Activated CD4-positive, alpha-beta T cell treated with anti-CD3 and anti-CD28 coated beads for 36 hours (primary cell): ENCODE measurements around the gene TMEM161B. TPM values are rescaled to one million over a fixed set of nuclear protein-coding genes. Genes with fewer than 3 reads are reported as not detected.
"Not testable (repeated sequence)": the region's sequence is repeated elsewhere in the genome, so short reads cannot be mapped to it uniquely, and the experiment has no call there.

Experiments
- ATAC-seq: fragments of 200-7000 bp; cut with Tn5 transposase; one replicate; pipeline ENCODE4 v1.10.0; 2021; ENCODE audit warnings: mild to moderate bottlenecking, moderate library complexity
- CTCF ChIA-PET: fragments of 350-600 bp; sonication (Branson Sonifier 250); formaldehyde crosslinking; loops from one replicate; lab custom pipeline; 2021; ENCODE audit warnings: antibody characterized with exemption; lab: Charles Lee
- POLR2A ChIA-PET: fragments of 350-600 bp; sonication (Branson Sonifier 250); formaldehyde crosslinking; loops from one replicate; lab custom pipeline; 2021; ENCODE audit warnings: antibody characterized with exemption, inconsistent platforms; lab: Charles Lee
- DNase-seq: peaks from one replicate; pipeline ENCODE4 v3.0.0-alpha.2; 2020
- H3K27ac Mint-ChIP-seq: one replicate; pipeline ENCODE4 v1.8.0; 2021; ENCODE audit warnings: mixed read lengths
- H3K27me3 Mint-ChIP-seq: one replicate; pipeline ENCODE4 v1.8.0; 2021; ENCODE audit warnings: mixed read lengths
- H3K36me3 Mint-ChIP-seq: one replicate; pipeline ENCODE4 v1.8.0; 2021; ENCODE audit warnings: low read depth, mixed read lengths
- H3K4me1 Mint-ChIP-seq: one replicate; pipeline ENCODE4 v1.8.0; 2021; ENCODE audit warnings: mixed read lengths
- H3K4me3 Mint-ChIP-seq: one replicate; pipeline ENCODE4 v1.8.0; 2021; ENCODE audit warnings: mild to moderate bottlenecking, moderate library complexity, mixed read lengths
- H3K9me3 Mint-ChIP-seq: one replicate; pipeline ENCODE4 v1.8.0; 2021; ENCODE audit warnings: low read depth, mixed read lengths
- intact Hi-C, 2 experiments: fragments of 100-400 bp; cut with DNase I in 1 of 2; cut with micrococcal nuclease in 1 of 2; formaldehyde crosslinking; loops; one replicate each; pipeline versions ENCODE4 v1.14.2 to v1.15.1; 2022 to 2024; cut with DNase I, micrococcal nuclease
- total RNA-seq, 2 experiments: library from RNA; stranded (reverse); gene quantifications; one replicate each; pipeline ENCODE4 v1.2.3, GENCODE V29; 2021

Gene TMEM161B
- total RNA-seq, 2 experiments from 2014 or later = 20.1 to 24.0 TPM

DNA sequence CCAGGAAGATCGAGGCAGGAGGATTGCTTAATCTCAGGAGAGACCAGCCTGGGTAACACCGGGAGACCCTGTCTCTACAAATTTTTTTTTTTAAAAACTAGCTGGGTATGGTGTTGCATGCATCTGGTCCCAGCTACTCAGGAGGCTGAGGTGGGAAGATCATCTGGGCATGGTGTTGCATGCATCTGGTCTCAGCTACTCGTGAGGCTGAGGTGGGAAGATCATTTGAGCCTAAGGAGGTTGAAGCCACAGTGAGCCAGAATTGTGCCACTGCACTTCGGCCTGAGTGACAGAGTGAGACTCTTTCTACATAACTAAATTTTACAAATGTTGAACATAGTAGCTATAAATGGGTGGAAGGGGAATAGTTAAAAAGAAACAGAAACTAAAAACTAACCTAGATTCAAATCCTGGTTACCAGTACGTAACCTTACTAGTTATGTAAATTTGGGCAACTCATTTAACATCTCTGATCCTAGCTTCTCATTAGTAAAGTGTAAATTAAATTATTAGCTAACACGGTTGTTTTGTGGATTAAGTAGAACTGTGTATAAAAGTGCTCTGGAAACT is 41.7 kb downstream of the TMEM161B start:
- intact Hi-C loops = no loop called here
- Mint-ChIP-seq H3K4me3 (no peak overlapping the region), H3K36me3 (peaks cover 24% of the 10 kb centered on the region), H3K9me3 (no peaks in the 10 kb centered on the region), H3K4me1 (peaks cover 2% of the 10 kb centered on the region), H3K27me3 (no peaks in the 10 kb centered on the region), H3K27ac (no peak overlapping the region)
- POLR2A ChIA-PET = no interaction called here
- ATAC-seq (no peak), DNase-seq (no peak)
- CTCF ChIA-PET = no interaction called here

DNA sequence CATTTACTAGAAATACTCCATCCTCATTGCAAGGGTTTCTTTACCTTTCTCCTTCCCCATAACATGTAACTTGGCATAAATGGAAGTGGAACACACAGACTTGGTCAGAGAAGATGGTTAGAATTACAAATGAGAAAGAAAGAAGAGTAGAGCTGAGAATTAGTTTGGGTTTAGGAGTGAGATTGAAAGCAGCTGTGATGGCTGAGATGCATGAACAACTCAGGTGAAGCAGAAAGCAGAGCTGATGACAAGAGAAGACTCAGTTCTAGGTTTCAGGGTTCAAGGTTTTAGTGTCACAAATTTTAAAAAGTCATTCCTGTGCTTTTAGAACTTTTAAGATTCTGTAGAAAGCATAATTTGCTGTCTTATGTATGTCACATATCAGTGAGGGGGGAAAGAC is 54.0 kb downstream of the TMEM161B start:
- H3K9me3 Mint-ChIP-seq = no peaks in the 10 kb centered on the region
- H3K4me1 Mint-ChIP-seq = no peaks in the 10 kb centered on the region
- DNase-seq (no peak), ATAC-seq (no peak)
- POLR2A ChIA-PET = no interaction called here
- no peaks in the 10 kb centered on the region for H3K27me3 Mint-ChIP-seq
- peaks cover 53% of the 10 kb centered on the region for H3K36me3 Mint-ChIP-seq
- CTCF ChIA-PET = interaction anchor here (0.7 to 1.6 kb wide), 2 partner anchors 11 to 26 kb away, joined by 4 read pairs; no protein-coding TSS in a partner anchor
- peak overlapping the region; percentile 39 for H3K27ac Mint-ChIP-seq
- intact Hi-C loops = no loop called here
- H3K4me3 Mint-ChIP-seq = no peak overlapping the region

DNA sequence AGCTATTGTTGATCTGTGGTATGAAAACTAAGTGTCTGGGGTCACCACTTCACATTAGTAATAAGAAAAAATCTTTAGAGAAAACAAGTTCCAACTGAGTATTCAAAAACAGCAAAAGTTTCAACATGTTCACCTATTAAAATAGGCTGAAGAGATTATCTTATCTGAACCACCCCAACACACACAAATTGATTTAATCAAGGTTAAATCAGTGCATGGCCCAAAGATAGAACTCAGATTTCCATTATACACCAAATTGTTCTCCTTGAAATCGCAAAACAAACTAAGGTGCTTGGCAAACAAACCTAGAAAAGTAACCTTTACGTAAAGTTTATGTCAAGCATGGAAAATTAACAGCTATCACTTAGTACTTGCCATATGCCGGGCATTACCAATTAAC is 61.1 kb downstream of the TMEM161B start:
- intact Hi-C loops = loop anchor here in 1 of 2 experiments (5.0 kb wide), 1 partner anchor 60 kb away; the partner anchor contains the start of gene TMEM161B
- ChIA-PET CTCF (interaction anchor here (1.3 kb wide), 1 partner anchor 8 kb away, joined by 3 read pairs; no protein-coding TSS in a partner anchor), POLR2A (no interaction called here)
- peaks cover 40% of the 10 kb centered on the region for H3K36me3 Mint-ChIP-seq
- H3K27ac Mint-ChIP-seq = no peak overlapping the region
- no peak for DNase-seq
- no peak for ATAC-seq
- no peaks in the 10 kb centered on the region for H3K27me3 Mint-ChIP-seq
- no peak overlapping the region for H3K4me3 Mint-ChIP-seq
- H3K9me3 Mint-ChIP-seq = no peaks in the 10 kb centered on the region
- H3K4me1 Mint-ChIP-seq = peaks cover 13% of the 10 kb centered on the region

DNA sequence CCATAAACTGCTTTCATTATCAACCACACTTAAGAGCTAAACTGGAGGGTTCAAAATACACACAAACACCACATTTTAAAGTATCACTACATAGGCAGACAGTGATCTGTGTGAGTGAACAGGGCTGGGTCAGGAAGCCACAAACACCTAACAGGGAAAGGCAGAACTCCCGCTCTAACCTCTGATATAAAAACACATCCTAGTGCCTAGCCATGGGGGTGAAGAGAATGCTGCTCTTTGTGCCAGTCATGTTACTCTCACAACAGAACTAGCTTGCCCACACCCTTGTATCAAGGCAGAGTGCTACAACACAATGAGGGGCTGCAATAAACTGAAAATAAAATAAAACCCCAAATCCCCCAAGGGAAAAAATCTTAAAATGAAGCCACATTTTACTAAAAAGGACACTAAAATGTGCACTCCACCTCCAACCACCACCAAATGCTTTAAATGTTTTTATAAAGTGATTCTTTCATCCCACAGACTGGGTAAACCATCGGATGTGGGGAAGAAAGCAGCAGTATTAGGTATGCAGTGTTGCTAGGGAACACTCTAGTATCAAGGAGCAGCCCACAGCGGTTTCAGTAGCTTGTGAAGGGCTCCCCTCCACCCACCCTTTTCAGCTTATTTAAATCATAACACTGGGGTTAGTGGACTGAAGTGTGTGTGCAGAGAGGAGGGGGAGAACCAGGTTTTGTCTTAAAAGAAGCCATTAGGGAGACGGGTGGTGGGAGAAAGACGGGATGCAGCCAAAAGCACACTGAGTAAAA is 64.5 kb downstream of the TMEM161B start:
- intact Hi-C loops = no loop called here
- Mint-ChIP-seq H3K4me1 (peaks cover 13% of the 10 kb centered on the region), H3K27me3 (no peaks in the 10 kb centered on the region), H3K27ac (peak overlapping the region; percentile 28), H3K4me3 (peak overlapping the region; percentile 7), H3K9me3 (no peaks in the 10 kb centered on the region), H3K36me3 (peaks cover 43% of the 10 kb centered on the region)
- ATAC-seq (peak; percentile 96), DNase-seq (peak; percentile 56)
- POLR2A ChIA-PET = no interaction called here
- CTCF ChIA-PET = no interaction called here

DNA sequence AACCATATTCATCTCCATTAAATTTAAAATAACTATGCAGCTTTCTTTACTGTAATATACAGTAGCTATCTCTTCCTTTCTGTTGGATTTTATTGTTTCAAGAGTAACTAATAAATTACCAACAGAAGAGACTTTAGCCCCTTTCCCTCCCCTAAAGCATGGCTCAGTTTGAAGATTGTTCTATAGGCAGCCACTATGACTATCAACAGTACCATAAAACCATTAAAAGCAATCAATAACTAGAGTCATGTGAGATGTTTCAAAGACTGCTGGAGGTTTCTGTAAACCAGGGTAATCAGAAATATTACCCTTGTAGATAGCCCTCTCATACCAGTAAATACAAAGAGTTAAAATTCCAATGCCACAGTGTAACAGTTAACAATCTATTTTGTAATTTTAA is 73.0 kb downstream of the TMEM161B start:
- DNase-seq = no peak
- POLR2A ChIA-PET = no interaction called here
- CTCF ChIA-PET = no interaction called here
- intact Hi-C loops = no loop called here
- Mint-ChIP-seq H3K27ac (no peak overlapping the region), H3K9me3 (peaks cover 3% of the 10 kb centered on the region), H3K4me3 (no peak overlapping the region), H3K4me1 (no peaks in the 10 kb centered on the region), H3K36me3 (peaks cover 66% of the 10 kb centered on the region), H3K27me3 (no peaks in the 10 kb centered on the region)
- no peak for ATAC-seq

DNA sequence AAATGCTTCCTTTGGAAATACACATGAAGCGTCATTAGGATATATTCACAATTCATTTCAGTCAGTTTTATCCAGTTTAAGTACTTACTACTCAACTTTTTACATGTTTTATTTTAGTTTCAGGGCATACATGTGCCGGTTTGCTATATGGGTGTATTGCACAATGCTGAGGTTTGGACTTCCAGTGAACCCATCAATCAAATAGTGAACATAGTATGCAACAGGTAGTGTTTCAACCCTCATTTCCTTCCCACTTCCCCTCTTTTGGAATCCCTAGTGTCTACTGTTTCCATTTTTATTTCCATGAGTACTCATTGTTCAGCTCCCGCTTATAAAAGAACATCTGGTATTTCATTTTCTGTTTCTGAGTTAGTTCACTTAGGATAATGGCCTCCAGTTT is 74.7 kb downstream of the TMEM161B start:
- no peak for ATAC-seq
- intact Hi-C loops = no loop called here
- Mint-ChIP-seq H3K4me1 (no peaks in the 10 kb centered on the region), H3K4me3 (no peak overlapping the region), H3K9me3 (peaks cover 5% of the 10 kb centered on the region), H3K27me3 (no peaks in the 10 kb centered on the region), H3K36me3 (peaks cover 68% of the 10 kb centered on the region), H3K27ac (no peak overlapping the region)
- DNase-seq = no peak
- POLR2A ChIA-PET = no interaction called here
- CTCF ChIA-PET = no interaction called here

DNA sequence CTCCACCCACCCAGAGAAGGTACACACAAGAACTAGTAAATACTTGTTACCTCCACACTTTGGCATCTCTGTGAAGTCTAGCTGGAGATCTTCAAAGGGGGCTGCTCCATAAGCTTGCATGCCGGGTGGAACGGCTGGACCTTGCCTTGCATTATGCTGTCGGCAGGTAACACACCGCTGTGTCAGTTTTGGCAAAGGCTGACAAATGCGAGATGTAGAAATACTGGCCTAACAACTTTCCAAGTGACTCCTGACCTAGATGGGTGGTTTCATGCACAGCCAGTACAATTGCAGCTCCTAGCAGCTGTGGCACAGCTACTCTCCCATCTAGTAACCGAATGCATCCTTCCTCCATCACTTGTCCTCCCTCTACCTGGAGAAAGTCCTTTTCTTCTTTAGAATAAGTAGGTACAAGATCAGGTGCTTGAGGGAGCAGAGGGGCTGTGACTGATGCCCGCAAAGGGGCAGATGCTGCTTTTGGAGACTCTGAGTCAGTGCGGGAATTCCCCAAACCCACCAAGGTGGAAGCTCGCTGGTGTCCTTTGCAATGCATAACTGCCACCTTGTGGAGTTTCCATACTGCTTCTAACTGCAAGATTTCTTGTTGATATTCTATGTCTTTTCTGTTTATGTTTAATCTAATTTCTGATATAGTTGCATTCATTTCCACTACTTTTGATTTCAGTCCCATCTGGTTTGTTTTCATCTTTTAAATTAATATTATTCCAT is 78.4 kb downstream of the TMEM161B start:
- intact Hi-C loops = no loop called here
- Mint-ChIP-seq H3K4me3 (no peak overlapping the region), H3K9me3 (peaks cover 19% of the 10 kb centered on the region), H3K36me3 (peaks cover 67% of the 10 kb centered on the region), H3K27me3 (no peaks in the 10 kb centered on the region), H3K27ac (no peak overlapping the region), H3K4me1 (no peaks in the 10 kb centered on the region)
- ATAC-seq = no peak
- DNase-seq = peak; percentile 42
- CTCF ChIA-PET = no interaction called here
- POLR2A ChIA-PET = no interaction called here

DNA sequence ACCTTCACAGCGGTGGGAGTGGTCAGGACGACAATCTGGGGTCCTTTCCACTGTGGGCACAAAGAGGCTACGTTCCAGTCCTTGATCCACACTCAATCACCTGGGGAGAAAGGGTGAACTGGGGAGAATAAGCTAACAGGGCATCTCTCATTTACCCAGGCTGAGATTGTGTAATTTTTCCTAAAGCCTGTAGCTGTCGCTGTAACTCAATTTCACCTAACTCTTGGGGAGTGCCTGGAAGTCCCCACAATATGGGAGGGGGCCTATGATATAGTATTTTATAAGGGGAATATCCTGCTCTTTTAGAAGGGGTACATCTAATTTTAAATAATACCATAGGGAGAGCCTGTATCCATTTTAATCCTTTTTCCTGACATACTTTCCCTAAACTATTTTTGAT is 79.2 kb downstream of the TMEM161B start:
- H3K4me1 Mint-ChIP-seq, intact Hi-C loops, H3K4me3 Mint-ChIP-seq, POLR2A ChIA-PET, DNase-seq, H3K27ac Mint-ChIP-seq, H3K27me3 Mint-ChIP-seq, CTCF ChIA-PET, ATAC-seq: not testable (repeated sequence)
- peaks cover 63% of the 10 kb centered on the region for H3K36me3 Mint-ChIP-seq
- H3K9me3 Mint-ChIP-seq = peaks cover 20% of the 10 kb centered on the region

DNA sequence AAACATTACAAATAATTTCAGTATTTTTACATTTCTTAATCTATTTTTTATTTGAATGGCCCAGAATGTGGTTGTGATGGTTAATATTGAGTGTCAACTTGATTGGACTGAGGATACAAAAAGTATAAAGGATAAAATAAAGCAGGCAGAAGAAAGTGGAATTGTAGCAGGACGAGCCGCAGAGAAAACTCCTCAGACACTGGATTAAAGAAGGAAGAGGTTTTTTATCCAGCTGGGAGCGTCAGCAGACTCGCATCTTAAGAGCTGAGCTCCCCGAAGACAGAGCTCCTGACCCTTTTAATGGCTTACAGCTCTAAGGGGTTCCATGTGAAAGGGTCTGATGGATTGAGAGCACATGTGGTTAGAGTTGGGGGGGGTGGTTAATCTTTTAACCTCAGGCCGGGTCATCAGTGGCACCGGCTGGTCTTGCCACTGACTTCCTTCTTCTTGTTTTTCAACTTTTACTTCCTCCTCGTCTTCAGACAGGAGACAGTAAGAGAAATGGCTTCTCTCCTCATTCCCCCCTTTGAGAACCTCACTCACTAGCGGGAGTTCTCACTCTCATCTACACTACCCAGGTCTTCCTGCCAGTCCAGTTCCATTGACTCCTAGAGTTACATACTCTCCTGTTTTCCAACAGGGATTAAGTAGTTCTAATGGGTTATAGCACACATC is 80.0 kb downstream of the TMEM161B start:
- ATAC-seq (no peak), DNase-seq (no peak)
- H3K4me1 Mint-ChIP-seq = peaks cover 4% of the 10 kb centered on the region
- no peak overlapping the region for H3K27ac Mint-ChIP-seq
- POLR2A ChIA-PET = no interaction called here
- H3K9me3 Mint-ChIP-seq = peaks cover 20% of the 10 kb centered on the region
- peaks cover 55% of the 10 kb centered on the region for H3K36me3 Mint-ChIP-seq
- CTCF ChIA-PET = interaction anchor here (1.1 kb wide), 1 partner anchor 26 kb away, joined by 4 read pairs; no protein-coding TSS in a partner anchor
- H3K4me3 Mint-ChIP-seq = no peak overlapping the region
- intact Hi-C loops = no loop called here
- no peaks in the 10 kb centered on the region for H3K27me3 Mint-ChIP-seq

DNA sequence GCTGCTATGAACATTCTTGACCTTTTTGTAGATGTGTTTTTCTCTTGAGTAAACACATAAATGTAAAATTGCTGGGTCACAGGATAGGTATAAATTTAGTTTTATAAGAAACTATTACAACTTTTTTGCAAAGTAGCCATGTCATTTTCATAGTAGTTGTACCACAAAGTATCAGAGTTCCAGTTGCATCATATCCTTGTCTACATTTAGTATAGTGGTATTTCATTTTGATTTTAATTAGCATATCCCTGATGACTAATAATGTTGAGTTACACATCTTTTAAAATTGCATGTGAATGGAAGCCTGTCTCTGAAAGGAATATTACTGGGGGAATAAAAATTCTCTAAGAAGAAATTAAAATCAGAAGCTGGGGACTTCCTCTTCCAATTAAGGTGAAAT is 85.4 kb downstream of the TMEM161B start:
- peaks cover 8% of the 10 kb centered on the region for H3K9me3 Mint-ChIP-seq
- ChIA-PET POLR2A (no interaction called here), CTCF (no interaction called here)
- DNase-seq = no peak
- no peak overlapping the region for H3K27ac Mint-ChIP-seq
- intact Hi-C loops = no loop called here
- peak; percentile 57 for ATAC-seq
- peaks cover 7% of the 10 kb centered on the region for H3K4me1 Mint-ChIP-seq
- peaks cover 15% of the 10 kb centered on the region for H3K36me3 Mint-ChIP-seq
- no peak overlapping the region for H3K4me3 Mint-ChIP-seq
- no peaks in the 10 kb centered on the region for H3K27me3 Mint-ChIP-seq

DNA sequence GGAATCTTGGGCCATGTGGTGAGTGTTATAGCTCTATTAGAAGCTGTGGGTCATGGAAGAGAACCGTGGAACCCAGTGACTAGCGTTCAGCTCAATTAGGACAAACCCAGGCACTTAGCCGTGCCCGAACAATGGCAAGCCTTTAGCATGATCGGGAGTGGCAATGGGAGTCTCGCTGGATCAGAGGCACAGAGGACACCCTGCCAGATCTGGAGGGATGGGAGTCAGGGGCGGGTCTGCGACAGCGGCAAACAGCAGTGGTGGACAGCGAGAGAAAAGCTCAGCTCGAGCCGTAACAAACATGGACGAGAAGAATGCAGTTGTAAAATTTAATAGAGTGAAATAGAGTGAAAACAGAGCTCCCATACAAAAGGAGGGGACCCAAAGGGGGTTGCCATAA is 91.2 kb downstream of the TMEM161B start:
- POLR2A ChIA-PET, ATAC-seq, CTCF ChIA-PET, H3K4me3 Mint-ChIP-seq, DNase-seq, H3K4me1 Mint-ChIP-seq, H3K9me3 Mint-ChIP-seq, intact Hi-C loops, H3K36me3 Mint-ChIP-seq, H3K27ac Mint-ChIP-seq: not testable (repeated sequence)
- H3K27me3 Mint-ChIP-seq = peaks cover 13% of the 10 kb centered on the region
